HCT116 (cell line): ENCODE measurements around the gene ELK3. TPM values are rescaled to one million over a fixed set of nuclear protein-coding genes. Genes with fewer than 3 reads are reported as not detected.

ENCODE experiments used
- ATAC-seq: fragments of 200-7000 bp; cut with Tn5 transposase; 2 replicates; pipeline ENCODE4 v1.9.1; 2020; ENCODE audit warnings: mild to moderate bottlenecking, moderate library complexity
- BruUV-seq: library from RNA; stranded (reverse); fragments of 400-500 nt; replicated peaks from 2 replicates; lab custom pipeline; 2021; lab: Mats Ljungman, UMichigan
- CTCF ChIA-PET: fragments of 300-600 bp; sonication (Branson Sonifier 250); formaldehyde crosslinking; loops from one replicate; lab custom pipeline; 2021; ENCODE audit warnings: antibody characterized with exemption; lab: Charles Lee
- POLR2A ChIA-PET: fragments of 300-600, 350-600 bp; sonication (Branson Sonifier 250); formaldehyde crosslinking; loops from one replicate; lab custom pipeline; 2021; ENCODE audit warnings: antibody characterized with exemption; lab: Charles Lee
- RAD21 ChIA-PET, 2 experiments: fragments of 300-600 bp; sonication (Branson Sonifier 250); formaldehyde crosslinking; loops; one replicate each; lab custom pipeline; 2023; ENCODE audit warnings: low total read pairs in 2 of 2; ENCODE audit not compliant: uncharacterized antibody in 2 of 2, unreplicated experiment in 2 of 2, low non-redundant PET in 1 of 2; lab: Charles Lee
- DNase-seq: peaks from one replicate; pipeline ENCODE4 v3.0.0-alpha.2; 2010; ENCODE audit warnings: low read depth, low spot score
- H2AFZ ChIP-seq: fragments of 200-600 bp; shearing (Covaris generic), sonication (generic); 2 replicates; pipeline ENCODE4 v1.6.1; 2017; ENCODE audit warnings: low read depth, mixed run types, mixed read lengths, antibody characterized with exemption, low read length; ENCODE audit not compliant: poor library complexity, severe bottlenecking
- H3K27ac ChIP-seq: 2 replicates; pipeline ENCODE4 v1.5.1; 2012; ENCODE audit warnings: low read depth, low read length
- H3K27me3 ChIP-seq: fragments of 200-600 bp; sonication (generic); 2 replicates; pipeline ENCODE4 v1.6.1; 2016; ENCODE audit warnings: mixed run types, low read length, mixed read lengths; ENCODE audit not compliant: insufficient read depth
- H3K36me3 ChIP-seq, 2 experiments: fragments of 200-500 bp in 1 of 2; fragments of 200-600 bp in 1 of 2; sonication (Bioruptor generic) in 1 of 2; sonication (generic) in 1 of 2; 2 replicates each; pipeline versions ENCODE4 v1.5.1 to v1.6.1; 2014 to 2016; ENCODE audit warnings: low read length in 2 of 2, inconsistent platforms in 1 of 2, mixed read lengths in 1 of 2, mixed run types in 1 of 2; ENCODE audit not compliant: insufficient read depth in 2 of 2, control insufficient read depth in 1 of 2
- H3K4me1 ChIP-seq, 2 experiments: fragments of 200-600 bp in 1 of 2; sonication (generic) in 1 of 2; 2 replicates each; pipeline versions ENCODE4 v1.5.1 to v1.6.1; 2012 to 2017; ENCODE audit warnings: low read length in 2 of 2, inconsistent platforms in 1 of 2, mild to moderate bottlenecking in 1 of 2, mixed read lengths in 1 of 2, mixed run types in 1 of 2, moderate library complexity in 1 of 2; ENCODE audit not compliant: insufficient read depth in 2 of 2, control insufficient read depth in 1 of 2
- H3K4me2 ChIP-seq: fragments of 200-600 bp; sonication (generic); 2 replicates; pipeline ENCODE4 v1.6.1; 2017; ENCODE audit warnings: mixed run types, low read length, mixed read lengths
- H3K4me3 ChIP-seq, 2 experiments: fragments of 200-600 bp in 1 of 2; sonication (generic) in 1 of 2; replicated peaks in 1 of 2; 2 replicates each; pipeline ENCODE4 v1.5.1; 2011 to 2016; ENCODE audit warnings: low read length in 2 of 2, control low read depth in 1 of 2, low read depth in 1 of 2, mild to moderate bottlenecking in 1 of 2, mixed read lengths in 1 of 2, mixed run types in 1 of 2
- H3K79me2 ChIP-seq: fragments of 200-600 bp; sonication (generic); 2 replicates; pipeline ENCODE4 v1.6.1; 2017; ENCODE audit warnings: mild to moderate bottlenecking, mixed run types, low read length, moderate library complexity, mixed read lengths; ENCODE audit not compliant: insufficient read depth
- H3K9ac ChIP-seq: fragments of 200-600 bp; sonication (generic); 2 replicates; pipeline ENCODE4 v1.6.1; 2016; ENCODE audit warnings: low read length, mixed read lengths
- H3K9me2 ChIP-seq: fragments of 200-600 bp; sonication (generic), shearing (Covaris generic); 2 replicates; pipeline ENCODE4 v1.6.1; 2017; ENCODE audit warnings: mixed run types, mild to moderate bottlenecking, moderate library complexity; ENCODE audit not compliant: insufficient read depth
- H3K9me3 ChIP-seq, 2 experiments: fragments of 200-500 bp in 1 of 2; fragments of 200-600 bp in 1 of 2; sonication (Bioruptor generic) in 1 of 2; sonication (generic) in 1 of 2; 2 replicates each; pipeline ENCODE4 v1.6.1; 2014 to 2017; ENCODE audit warnings: low read length in 2 of 2, mixed read lengths in 2 of 2, inconsistent platforms in 1 of 2, low read depth in 1 of 2, mild to moderate bottlenecking in 1 of 2, mixed run types in 1 of 2, moderate library complexity in 1 of 2; ENCODE audit not compliant: control insufficient read depth in 1 of 2, insufficient read depth in 1 of 2
- H4K20me1 ChIP-seq: fragments of 200-600 bp; sonication (generic), shearing (Covaris generic); 2 replicates; pipeline ENCODE4 v1.6.1; 2017; ENCODE audit warnings: mixed run types, mild to moderate bottlenecking, moderate library complexity; ENCODE audit not compliant: insufficient read depth
- CEBPB ChIP-seq: IDR thresholded peaks from 2 replicates; pipeline ENCODE4 v1.6.1; 2012; ENCODE audit warnings: low read depth
- ELF1 ChIP-seq: IDR thresholded peaks from 2 replicates; pipeline ENCODE4 v1.6.1; 2012; ENCODE audit warnings: low read depth, borderline replicate concordance
- EZH2 ChIP-seq: fragments of 200-600 bp; sonication (generic); IDR thresholded peaks from 2 replicates; pipeline ENCODE4 v1.6.1; 2017; ENCODE audit warnings: antibody characterized with exemption, mixed run types
- EZH2phosphoT487 ChIP-seq: fragments of 200-600 bp; IDR thresholded peaks from 2 replicates; pipeline ENCODE4 v1.6.1; 2018; ENCODE audit warnings: antibody characterized with exemption, borderline replicate concordance
- JUND ChIP-seq: IDR thresholded peaks from 2 replicates; pipeline ENCODE4 v1.6.1; 2012
- POLR2A ChIP-seq: IDR thresholded peaks from 2 replicates; pipeline ENCODE4 v1.7.0; 2011; ENCODE audit warnings: borderline replicate concordance; ENCODE audit not compliant: insufficient read depth, insufficient read length; ENCODE audit errors: extremely low read depth
- SIN3A ChIP-seq: IDR thresholded peaks from 2 replicates; pipeline ENCODE4 v1.6.1; 2012; ENCODE audit warnings: low read depth
- SP1 ChIP-seq: IDR thresholded peaks from 2 replicates; pipeline ENCODE4 v1.6.1; 2012; ENCODE audit warnings: low read depth
- SRF ChIP-seq: IDR thresholded peaks from 2 replicates; pipeline ENCODE4 v1.6.1; 2012; ENCODE audit warnings: low read depth
- TCF7L2 ChIP-seq: IDR thresholded peaks from 2 replicates; pipeline ENCODE4 v1.7.0; 2011; ENCODE audit warnings: borderline replicate concordance, inconsistent platforms; ENCODE audit not compliant: insufficient read depth, insufficient read length; ENCODE audit errors: extremely low read depth
- ZNF274 ChIP-seq: fragments of 200-500 bp; sonication (Bioruptor generic); IDR thresholded peaks from 2 replicates; pipeline ENCODE4 v1.6.1; 2014; ENCODE audit warnings: mild to moderate bottlenecking, low read depth, low read length, inconsistent platforms
- intact Hi-C: fragments of 100-400 bp; cut with micrococcal nuclease; formaldehyde crosslinking; loops from 2 replicates; pipeline ENCODE4 v1.10.0; 2022
- total RNA-seq: library from RNA; stranded (reverse); gene quantifications from one replicate; pipeline ENCODE4 v1.2.1, GENCODE V29; 2021; ENCODE audit not compliant: unreplicated experiment
- TF ChIP-seq, protein P1 (sequence below): IDR thresholded peaks from 2 replicates; pipeline ENCODE4 v1.6.1; 2011; ENCODE audit warnings: mild to moderate bottlenecking, low read length, moderate library complexity; ENCODE audit not compliant: insufficient replicate concordance; ENCODE audit errors: extremely low read depth
- TF ChIP-seq, protein P2 (sequence below), 3 experiments: fragments of 200-600 bp in 1 of 3; sonication (generic) in 1 of 3; IDR thresholded peaks in 2 of 3; conservative IDR thresholded peaks in 1 of 3; 2 replicates each; pipeline ENCODE4 v1.5.1; 2012 to 2017; ENCODE audit warnings: low read depth in 2 of 3, low read length in 2 of 3, antibody characterized with exemption in 1 of 3, borderline replicate concordance in 1 of 3, control low read depth in 1 of 3, mild to moderate bottlenecking in 1 of 3, mixed read lengths in 1 of 3, mixed run types in 1 of 3, moderate library complexity in 1 of 3; ENCODE audit not compliant: insufficient read depth in 1 of 3
- TF ChIP-seq, protein P3 (sequence below): IDR thresholded peaks from 2 replicates; pipeline ENCODE4 v1.6.1; 2012; ENCODE audit warnings: low read depth

The ELK3 gene
- total RNA-seq, 1 experiment from 2014 or later: 45.6 TPM

DNA sequence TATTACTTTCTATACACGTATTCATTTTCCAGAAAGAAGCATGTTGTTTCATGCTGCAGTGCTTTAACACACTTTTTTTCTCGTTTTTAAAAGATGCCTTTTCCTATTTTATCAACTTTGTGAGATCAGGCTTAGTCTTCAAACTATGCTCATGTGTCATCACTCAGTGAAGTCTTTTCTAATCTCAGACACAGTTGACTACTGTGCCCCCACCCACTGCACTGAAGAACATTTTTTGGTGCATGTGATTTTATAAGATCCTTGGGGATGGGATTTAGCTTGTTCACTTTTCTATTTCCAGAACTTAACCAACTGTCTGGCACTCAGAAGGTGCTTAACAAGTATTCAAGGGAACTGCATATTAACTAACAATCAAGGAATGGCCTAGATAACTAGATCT is 120.5 kb downstream of the ELK3 start:
- TF ChIP-seq, protein P1, sequence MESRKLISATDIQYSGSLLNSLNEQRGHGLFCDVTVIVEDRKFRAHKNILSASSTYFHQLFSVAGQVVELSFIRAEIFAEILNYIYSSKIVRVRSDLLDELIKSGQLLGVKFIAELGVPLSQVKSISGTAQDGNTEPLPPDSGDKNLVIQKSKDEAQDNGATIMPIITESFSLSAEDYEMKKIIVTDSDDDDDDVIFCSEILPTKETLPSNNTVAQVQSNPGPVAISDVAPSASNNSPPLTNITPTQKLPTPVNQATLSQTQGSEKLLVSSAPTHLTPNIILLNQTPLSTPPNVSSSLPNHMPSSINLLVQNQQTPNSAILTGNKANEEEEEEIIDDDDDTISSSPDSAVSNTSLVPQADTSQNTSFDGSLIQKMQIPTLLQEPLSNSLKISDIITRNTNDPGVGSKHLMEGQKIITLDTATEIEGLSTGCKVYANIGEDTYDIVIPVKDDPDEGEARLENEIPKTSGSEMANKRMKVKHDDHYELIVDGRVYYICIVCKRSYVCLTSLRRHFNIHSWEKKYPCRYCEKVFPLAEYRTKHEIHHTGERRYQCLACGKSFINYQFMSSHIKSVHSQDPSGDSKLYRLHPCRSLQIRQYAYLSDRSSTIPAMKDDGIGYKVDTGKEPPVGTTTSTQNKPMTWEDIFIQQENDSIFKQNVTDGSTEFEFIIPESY: no peak
- no peak for TF ChIP-seq JUND
- TF ChIP-seq, protein P2, sequence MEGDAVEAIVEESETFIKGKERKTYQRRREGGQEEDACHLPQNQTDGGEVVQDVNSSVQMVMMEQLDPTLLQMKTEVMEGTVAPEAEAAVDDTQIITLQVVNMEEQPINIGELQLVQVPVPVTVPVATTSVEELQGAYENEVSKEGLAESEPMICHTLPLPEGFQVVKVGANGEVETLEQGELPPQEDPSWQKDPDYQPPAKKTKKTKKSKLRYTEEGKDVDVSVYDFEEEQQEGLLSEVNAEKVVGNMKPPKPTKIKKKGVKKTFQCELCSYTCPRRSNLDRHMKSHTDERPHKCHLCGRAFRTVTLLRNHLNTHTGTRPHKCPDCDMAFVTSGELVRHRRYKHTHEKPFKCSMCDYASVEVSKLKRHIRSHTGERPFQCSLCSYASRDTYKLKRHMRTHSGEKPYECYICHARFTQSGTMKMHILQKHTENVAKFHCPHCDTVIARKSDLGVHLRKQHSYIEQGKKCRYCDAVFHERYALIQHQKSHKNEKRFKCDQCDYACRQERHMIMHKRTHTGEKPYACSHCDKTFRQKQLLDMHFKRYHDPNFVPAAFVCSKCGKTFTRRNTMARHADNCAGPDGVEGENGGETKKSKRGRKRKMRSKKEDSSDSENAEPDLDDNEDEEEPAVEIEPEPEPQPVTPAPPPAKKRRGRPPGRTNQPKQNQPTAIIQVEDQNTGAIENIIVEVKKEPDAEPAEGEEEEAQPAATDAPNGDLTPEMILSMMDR (IDR thresholded peaks at IDR 0.05 in 2 of 3, conservative IDR thresholded peaks at IDR 0.05 in 1 of 3; ENCODE audit: borderline replicate concordance in 1 of 3, insufficient read depth in 1 of 3, low read depth in 2 of 3, low read length in 2 of 3): no peak
- no peak for TF ChIP-seq SIN3A
- no peak for TF ChIP-seq CEBPB
- TF ChIP-seq ZNF274: no peak
- no peak for TF ChIP-seq SP1
- TF ChIP-seq, protein P3, sequence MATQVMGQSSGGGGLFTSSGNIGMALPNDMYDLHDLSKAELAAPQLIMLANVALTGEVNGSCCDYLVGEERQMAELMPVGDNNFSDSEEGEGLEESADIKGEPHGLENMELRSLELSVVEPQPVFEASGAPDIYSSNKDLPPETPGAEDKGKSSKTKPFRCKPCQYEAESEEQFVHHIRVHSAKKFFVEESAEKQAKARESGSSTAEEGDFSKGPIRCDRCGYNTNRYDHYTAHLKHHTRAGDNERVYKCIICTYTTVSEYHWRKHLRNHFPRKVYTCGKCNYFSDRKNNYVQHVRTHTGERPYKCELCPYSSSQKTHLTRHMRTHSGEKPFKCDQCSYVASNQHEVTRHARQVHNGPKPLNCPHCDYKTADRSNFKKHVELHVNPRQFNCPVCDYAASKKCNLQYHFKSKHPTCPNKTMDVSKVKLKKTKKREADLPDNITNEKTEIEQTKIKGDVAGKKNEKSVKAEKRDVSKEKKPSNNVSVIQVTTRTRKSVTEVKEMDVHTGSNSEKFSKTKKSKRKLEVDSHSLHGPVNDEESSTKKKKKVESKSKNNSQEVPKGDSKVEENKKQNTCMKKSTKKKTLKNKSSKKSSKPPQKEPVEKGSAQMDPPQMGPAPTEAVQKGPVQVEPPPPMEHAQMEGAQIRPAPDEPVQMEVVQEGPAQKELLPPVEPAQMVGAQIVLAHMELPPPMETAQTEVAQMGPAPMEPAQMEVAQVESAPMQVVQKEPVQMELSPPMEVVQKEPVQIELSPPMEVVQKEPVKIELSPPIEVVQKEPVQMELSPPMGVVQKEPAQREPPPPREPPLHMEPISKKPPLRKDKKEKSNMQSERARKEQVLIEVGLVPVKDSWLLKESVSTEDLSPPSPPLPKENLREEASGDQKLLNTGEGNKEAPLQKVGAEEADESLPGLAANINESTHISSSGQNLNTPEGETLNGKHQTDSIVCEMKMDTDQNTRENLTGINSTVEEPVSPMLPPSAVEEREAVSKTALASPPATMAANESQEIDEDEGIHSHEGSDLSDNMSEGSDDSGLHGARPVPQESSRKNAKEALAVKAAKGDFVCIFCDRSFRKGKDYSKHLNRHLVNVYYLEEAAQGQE: no peak
- TF ChIP-seq SRF: no peak
- TF ChIP-seq ELF1: no peak
- no peak for TF ChIP-seq EZH2phosphoT487
- no peak for TF ChIP-seq POLR2A
- no peak for TF ChIP-seq EZH2
- no peak for TF ChIP-seq TCF7L2
- TF ChIP-seq, all 23 proteins: peak for 0
- RAD21 ChIA-PET: no interaction called here
- H3K4me3 ChIP-seq: no peak overlapping the region
- CTCF ChIA-PET: no interaction called here
- ATAC-seq (no peak), DNase-seq (no peak)
- H3K4me1 ChIP-seq: peaks cover 7% of the 10 kb centered on the region in 2 experiments; a peak in 3 of 4 replicates
- H3K27me3 ChIP-seq: no peaks in the 10 kb centered on the region
- H3K4me2 ChIP-seq: no peak overlapping the region
- no peaks in the 10 kb centered on the region for H4K20me1 ChIP-seq
- BruUV-seq: no TSS peak
- H3K36me3 ChIP-seq: no peaks in the 10 kb centered on the region; a peak in 1 of 4 replicates
- H2AFZ ChIP-seq: no peak overlapping the region
- H3K79me2 ChIP-seq: peaks cover 19% of the 10 kb centered on the region
- intact Hi-C loops: no loop called here
- no peak overlapping the region for H3K9ac ChIP-seq
- no peaks in the 10 kb centered on the region for H3K9me2 ChIP-seq
- no peaks in the 10 kb centered on the region for H3K9me3 ChIP-seq
- POLR2A ChIA-PET: no interaction called here
- no peak overlapping the region for H3K27ac ChIP-seq
